ENCODE measurements around the gene TBC1D9B. TPM values are rescaled to one million over a fixed set of nuclear protein-coding genes. Genes with fewer than 3 reads are reported as not detected.

The TBC1D9B gene
- total RNA-seq, 2 experiments from 2014 or later, result 70.5 to 72.7 TPM

GRCh38 chr5:179905161-179905560 is 2.5 kb downstream of the TBC1D9B start:
- ChIA-PET POLR2A (interaction anchor here (0.5 kb wide), 1 partner anchor 21 kb away, joined by 3 read pairs; no protein-coding TSS in a partner anchor), CTCF (interaction anchor here (0.6 to 2.2 kb wide), 3 partner anchors 103 to 442 kb away, joined by 3 to 7 read pairs (median 4); no protein-coding TSS in a partner anchor)
- DNase-seq (no peak), ATAC-seq (no peak)
- no peaks in the 10 kb centered on the region for H3K9me3 Mint-ChIP-seq (ENCODE audit: insufficient read depth)
- no peaks in the 10 kb centered on the region for H3K27me3 Mint-ChIP-seq (ENCODE audit: low read depth)
- H3K36me3 Mint-ChIP-seq (ENCODE audit: low read depth), result peaks cover 21% of the 10 kb centered on the region
- H3K27ac Mint-ChIP-seq, result no peak overlapping the region
- H3K4me1 Mint-ChIP-seq (ENCODE audit: low read depth), result peaks cover 17% of the 10 kb centered on the region
- H3K4me3 Mint-ChIP-seq, result no peak overlapping the region

GRCh38 chr5:179904463-179905160 is 3.1 kb downstream of the TBC1D9B start:
- POLR2A ChIA-PET, result interaction anchor here (0.5 kb wide), 1 partner anchor 21 kb away, joined by 3 read pairs; no protein-coding TSS in a partner anchor
- Mint-ChIP-seq H3K27ac (no peak overlapping the region), H3K27me3 (ENCODE audit: low read depth) (no peaks in the 10 kb centered on the region), H3K36me3 (ENCODE audit: low read depth) (peaks cover 21% of the 10 kb centered on the region), H3K9me3 (ENCODE audit: insufficient read depth) (no peaks in the 10 kb centered on the region), H3K4me3 (no peak overlapping the region), H3K4me1 (ENCODE audit: low read depth) (peaks cover 17% of the 10 kb centered on the region)
- ATAC-seq (no peak), DNase-seq (no peak)
- CTCF ChIA-PET, result interaction anchor here (0.6 to 2.2 kb wide), 4 partner anchors 103 to 441 kb away, joined by 3 to 7 read pairs (median 4); no protein-coding TSS in a partner anchor

GRCh38 chr5:179902763-179903158 is 4.9 kb downstream of the TBC1D9B start:
- no peak overlapping the region for H3K4me3 Mint-ChIP-seq
- ChIA-PET CTCF (no interaction called here), POLR2A (no interaction called here)
- no peaks in the 10 kb centered on the region for H3K9me3 Mint-ChIP-seq (ENCODE audit: insufficient read depth)
- H3K27me3 Mint-ChIP-seq (ENCODE audit: low read depth), result no peaks in the 10 kb centered on the region
- H3K4me1 Mint-ChIP-seq (ENCODE audit: low read depth), result peaks cover 15% of the 10 kb centered on the region
- H3K27ac Mint-ChIP-seq, result no peak overlapping the region
- peaks cover 31% of the 10 kb centered on the region for H3K36me3 Mint-ChIP-seq (ENCODE audit: low read depth)
- DNase-seq (no peak), ATAC-seq (no peak)

- no peak for ATAC-seq
- peaks cover 15% of the 10 kb centered on the region for H3K4me1 Mint-ChIP-seq (ENCODE audit: low read depth)
- no peaks in the 10 kb centered on the region for H3K9me3 Mint-ChIP-seq (ENCODE audit: insufficient read depth)
- ChIA-PET POLR2A (no interaction called here), CTCF (no interaction called here)
- peaks cover 35% of the 10 kb centered on the region for H3K36me3 Mint-ChIP-seq (ENCODE audit: low read depth)
- DNase-seq, result no peak
- H3K4me3 Mint-ChIP-seq, result no peak overlapping the region
- H3K27ac Mint-ChIP-seq, result no peak overlapping the region
- no peaks in the 10 kb centered on the region for H3K27me3 Mint-ChIP-seq (ENCODE audit: low read depth)
These were observed 5.6 kb downstream of the TBC1D9B start for GRCh38 chr5:179901915-179902762.

- no peaks in the 10 kb centered on the region for H3K27me3 Mint-ChIP-seq (ENCODE audit: low read depth)
- CTCF ChIA-PET, result no interaction called here
These were observed 6.2 kb downstream of the TBC1D9B start for GRCh38 chr5:179901462-179901861.

GRCh38 chr5:179900711-179901110 is 7.0 kb downstream of the TBC1D9B start:
- no peak overlapping the region for H3K4me3 Mint-ChIP-seq
- DNase-seq (no peak), ATAC-seq (no peak)
- peaks cover 31% of the 10 kb centered on the region for H3K36me3 Mint-ChIP-seq (ENCODE audit: low read depth)
- CTCF ChIA-PET, result no interaction called here
- H3K27ac Mint-ChIP-seq, result no peak overlapping the region
- POLR2A ChIA-PET, result interaction anchor here (0.6 kb wide), 2 partner anchors 19 to 253 kb away, joined by 3 to 4 read pairs; no protein-coding TSS in a partner anchor
- no peaks in the 10 kb centered on the region for H3K9me3 Mint-ChIP-seq (ENCODE audit: insufficient read depth)
- H3K27me3 Mint-ChIP-seq (ENCODE audit: low read depth), result no peaks in the 10 kb centered on the region
- peaks cover 4% of the 10 kb centered on the region for H3K4me1 Mint-ChIP-seq (ENCODE audit: low read depth)

More at GRCh38 chr5:179901462-179901861, 6.2 kb downstream of the TBC1D9B start:
- H3K4me3 Mint-ChIP-seq, result no peak overlapping the region
- H3K9me3 Mint-ChIP-seq (ENCODE audit: insufficient read depth), result no peaks in the 10 kb centered on the region
- POLR2A ChIA-PET, result interaction anchor here (0.6 kb wide), 1 partner anchor 254 kb away, joined by 3 read pairs; no protein-coding TSS in a partner anchor
- no peak overlapping the region for H3K27ac Mint-ChIP-seq
- H3K4me1 Mint-ChIP-seq (ENCODE audit: low read depth), result peaks cover 11% of the 10 kb centered on the region
- ATAC-seq (no peak), DNase-seq (no peak)
- peaks cover 35% of the 10 kb centered on the region for H3K36me3 Mint-ChIP-seq (ENCODE audit: low read depth)

- no peaks in the 10 kb centered on the region for H3K9me3 Mint-ChIP-seq (ENCODE audit: insufficient read depth)
- CTCF ChIA-PET, result interaction anchor here (1.0 kb wide), 1 partner anchor 137 kb away, joined by 3 read pairs; no protein-coding TSS in a partner anchor
- POLR2A ChIA-PET, result no interaction called here
These were observed 7.5 kb downstream of the TBC1D9B start for GRCh38 chr5:179900206-179900605.

GRCh38 chr5:179895861-179896260 is 11.8 kb downstream of the TBC1D9B start:
- peaks cover 23% of the 10 kb centered on the region for H3K36me3 Mint-ChIP-seq (ENCODE audit: low read depth)
- H3K27me3 Mint-ChIP-seq (ENCODE audit: low read depth), result no peaks in the 10 kb centered on the region
- ATAC-seq (no peak), DNase-seq (no peak)
- ChIA-PET POLR2A (interaction anchor here (0.6 kb wide), 1 partner anchor 425 kb away, joined by 3 read pairs; no protein-coding TSS in a partner anchor), CTCF (no interaction called here)
- H3K9me3 Mint-ChIP-seq (ENCODE audit: insufficient read depth), result no peaks in the 10 kb centered on the region
- H3K4me3 Mint-ChIP-seq, result no peak overlapping the region
- H3K27ac Mint-ChIP-seq, result no peak overlapping the region
- H3K4me1 Mint-ChIP-seq (ENCODE audit: low read depth), result no peaks in the 10 kb centered on the region

More at GRCh38 chr5:179900206-179900605, 7.5 kb downstream of the TBC1D9B start:
- H3K27me3 Mint-ChIP-seq (ENCODE audit: low read depth), result no peaks in the 10 kb centered on the region
- H3K27ac Mint-ChIP-seq, result no peak overlapping the region
- ATAC-seq (no peak), DNase-seq (no peak)
- peaks cover 31% of the 10 kb centered on the region for H3K36me3 Mint-ChIP-seq (ENCODE audit: low read depth)
- H3K4me3 Mint-ChIP-seq, result no peak overlapping the region
- H3K4me1 Mint-ChIP-seq (ENCODE audit: low read depth), result peaks cover 4% of the 10 kb centered on the region

- POLR2A ChIA-PET, result no interaction called here
- Mint-ChIP-seq H3K27ac (no peak overlapping the region), H3K4me3 (no peak overlapping the region), H3K9me3 (ENCODE audit: insufficient read depth) (no peaks in the 10 kb centered on the region), H3K27me3 (ENCODE audit: low read depth) (no peaks in the 10 kb centered on the region), H3K36me3 (ENCODE audit: low read depth) (peaks cover 25% of the 10 kb centered on the region), H3K4me1 (ENCODE audit: low read depth) (no peaks in the 10 kb centered on the region)
- ATAC-seq, result no peak
- CTCF ChIA-PET, result no interaction called here
- DNase-seq, result no peak
These were observed 13.5 kb downstream of the TBC1D9B start for GRCh38 chr5:179893958-179894895.

- POLR2A ChIA-PET, result no interaction called here
- ATAC-seq (no peak), DNase-seq (no peak)
- Mint-ChIP-seq H3K27ac (no peak overlapping the region), H3K4me3 (no peak overlapping the region), H3K27me3 (ENCODE audit: low read depth) (no peaks in the 10 kb centered on the region), H3K36me3 (ENCODE audit: low read depth) (peaks cover 24% of the 10 kb centered on the region), H3K9me3 (ENCODE audit: insufficient read depth) (no peaks in the 10 kb centered on the region), H3K4me1 (ENCODE audit: low read depth) (no peaks in the 10 kb centered on the region)
- CTCF ChIA-PET, result no interaction called here
These were observed 14.4 kb downstream of the TBC1D9B start for GRCh38 chr5:179893076-179893957.

Data from activated CD8-positive, alpha-beta T cell treated with anti-CD3 and anti-CD28 coated beads, Interleukin-2, amount 10 ng/mL, durations not matched to agents 7 days and 5 days (primary cell).